WTC11 (cell line): Measurements from ENCODE around the gene CCDC68. TPM values are rescaled to one million over a fixed set of nuclear protein-coding genes. Genes with fewer than 3 reads are reported as not detected.

Experiments
- ATAC-seq: fragments of 200-7000 bp; cut with Tn5 transposase; 2 replicates; pipeline ENCODE4 v1.10.0; 2021; ENCODE audit warnings: mild to moderate bottlenecking, moderate library complexity
- CTCF ChIA-PET: fragments of 300-600 bp; sonication (Branson Sonifier 250); formaldehyde crosslinking; loops from one replicate; lab custom pipeline; 2021; ENCODE audit warnings: antibody characterized with exemption; lab: Charles Lee
- POLR2A ChIA-PET: fragments of 350-600 bp; sonication (Branson Sonifier 250); formaldehyde crosslinking; loops from one replicate; lab custom pipeline; 2021; ENCODE audit warnings: antibody characterized with exemption; lab: Charles Lee
- DNase-seq: peaks from one replicate; pipeline ENCODE4 v3.0.0; 2021; ENCODE audit warnings: low spot score
- H3K27ac Mint-ChIP-seq: 2 replicates; pipeline ENCODE4 v1.8.0; 2021; ENCODE audit warnings: mixed read lengths
- H3K27me3 Mint-ChIP-seq: 2 replicates; pipeline ENCODE4 v1.8.0; 2021; ENCODE audit warnings: low read depth, mild to moderate bottlenecking, moderate library complexity, mixed read lengths
- H3K36me3 Mint-ChIP-seq: 2 replicates; pipeline ENCODE4 v1.8.0; 2021; ENCODE audit warnings: mixed read lengths
- H3K4me1 Mint-ChIP-seq: 2 replicates; pipeline ENCODE4 v1.8.0; 2022; ENCODE audit warnings: mixed read lengths
- H3K4me3 Mint-ChIP-seq: 2 replicates; pipeline ENCODE4 v1.8.0; 2021; ENCODE audit warnings: mild to moderate bottlenecking, moderate library complexity, mixed read lengths
- H3K9me3 Mint-ChIP-seq: 2 replicates; pipeline ENCODE4 v1.8.0; 2021; ENCODE audit warnings: mixed read lengths
- AFF4 ChIP-seq: sonication (generic); formaldehyde crosslinking; IDR thresholded peaks from 2 replicates; pipeline ENCODE4 v1.8.1; 2023; ENCODE audit warnings: mild to moderate bottlenecking, missing genetic modification reagents, borderline replicate concordance
- ATF6 ChIP-seq: sonication (generic); formaldehyde crosslinking; IDR thresholded peaks from 2 replicates; pipeline ENCODE4 v1.8.1; 2023; ENCODE audit warnings: mild to moderate bottlenecking, missing genetic modification reagents
- CREM ChIP-seq: sonication (generic); formaldehyde crosslinking; IDR thresholded peaks from 2 replicates; pipeline ENCODE4 v1.8.1; 2022; ENCODE audit warnings: mild to moderate bottlenecking, missing genetic modification reagents, moderate library complexity
- E2F5 ChIP-seq: sonication (generic); formaldehyde crosslinking; IDR thresholded peaks from 2 replicates; pipeline ENCODE4 v1.8.1; 2022; ENCODE audit warnings: mild to moderate bottlenecking, moderate library complexity, missing genetic modification reagents
- ERG ChIP-seq: fragments of 250-450 bp; sonication (Bioruptor Pico); IDR thresholded peaks from 2 replicates; pipeline ENCODE4 v1.8.0; 2021; ENCODE audit warnings: mild to moderate bottlenecking
- JUN ChIP-seq: sonication (generic); formaldehyde crosslinking; IDR thresholded peaks from 2 replicates; pipeline ENCODE4 v1.8.0; 2023; ENCODE audit warnings: mild to moderate bottlenecking, missing genetic modification reagents
- NFE2L1 ChIP-seq: sonication (generic); formaldehyde crosslinking; IDR thresholded peaks from 2 replicates; pipeline ENCODE4 v1.8.1; 2023; ENCODE audit warnings: missing genetic modification reagents
- NFYB ChIP-seq: sonication (generic); formaldehyde crosslinking; conservative IDR thresholded peaks from 2 replicates; pipeline ENCODE4 v1.8.0; 2022; ENCODE audit warnings: low read depth, missing genetic modification reagents
- NR2C2 ChIP-seq: sonication (generic); formaldehyde crosslinking; IDR thresholded peaks from 2 replicates; pipeline ENCODE4 v1.8.0; 2022; ENCODE audit warnings: mild to moderate bottlenecking, missing genetic modification reagents
- OVOL2 ChIP-seq: fragments of 250-450 bp; sonication (Bioruptor Pico); IDR thresholded peaks from 2 replicates; pipeline ENCODE4 v1.9.0; 2021; ENCODE audit warnings: mild to moderate bottlenecking, borderline replicate concordance
- PRRX2 ChIP-seq: fragments of 250-450 bp; sonication (Bioruptor Pico); IDR thresholded peaks from 2 replicates; pipeline ENCODE4 v1.8.0; 2021; ENCODE audit warnings: mild to moderate bottlenecking
- RORB ChIP-seq: fragments of 250-450 bp; sonication (Bioruptor Pico); IDR thresholded peaks from 2 replicates; pipeline ENCODE4 v1.9.0; 2021; ENCODE audit warnings: mild to moderate bottlenecking
- SMAD4 ChIP-seq: sonication (generic); formaldehyde crosslinking; IDR thresholded peaks from 2 replicates; pipeline ENCODE4 v1.8.0; 2022; ENCODE audit warnings: mild to moderate bottlenecking, missing genetic modification reagents
- SP1 ChIP-seq: sonication (generic); formaldehyde crosslinking; conservative IDR thresholded peaks from 2 replicates; pipeline ENCODE4 v1.8.1; 2022; ENCODE audit warnings: missing genetic modification reagents
- ZNF121 ChIP-seq: sonication (generic); formaldehyde crosslinking; IDR thresholded peaks from 2 replicates; pipeline ENCODE4 v1.8.0; 2023; ENCODE audit warnings: missing genetic modification reagents
- ZNF425 ChIP-seq: fragments of 250-450 bp; sonication (Bioruptor Pico); conservative IDR thresholded peaks from 2 replicates; pipeline ENCODE4 v1.9.0; 2021; ENCODE audit warnings: mild to moderate bottlenecking
- total RNA-seq: library from RNA; stranded (reverse); gene quantifications from 3 replicates; pipeline ENCODE4 v1.2.3, GENCODE V29; 2021
- TF ChIP-seq, protein P1 (sequence below): sonication (generic); formaldehyde crosslinking; IDR thresholded peaks from 2 replicates; pipeline ENCODE4 v1.8.0; 2022; ENCODE audit warnings: mild to moderate bottlenecking, missing genetic modification reagents
- TF ChIP-seq, protein P2 (sequence below): fragments of 250-450 bp; sonication (Bioruptor Pico); IDR thresholded peaks from 2 replicates; pipeline ENCODE4 v2.1.2; 2022; ENCODE audit warnings: mild to moderate bottlenecking, moderate library complexity
- TF ChIP-seq, protein P3 (sequence below): fragments of 250-450 bp; sonication (Bioruptor Pico); IDR thresholded peaks from 2 replicates; pipeline ENCODE4 v1.9.0; 2021; ENCODE audit warnings: mild to moderate bottlenecking

CCDC68 gene
- total RNA-seq, 1 experiment from 2014 or later: 0.92 TPM

GRCh38 chr18:55002261-55002660 lies 43.0 kb upstream of the CCDC68 start (continued):
- TF ChIP-seq AFF4 (CRISPR knock-in tag) (no peak), NR2C2 (CRISPR knock-in tag) (no peak), ATF6 (no peak), JUN (CRISPR knock-in tag) (no peak)
- TF ChIP-seq, protein P1, sequence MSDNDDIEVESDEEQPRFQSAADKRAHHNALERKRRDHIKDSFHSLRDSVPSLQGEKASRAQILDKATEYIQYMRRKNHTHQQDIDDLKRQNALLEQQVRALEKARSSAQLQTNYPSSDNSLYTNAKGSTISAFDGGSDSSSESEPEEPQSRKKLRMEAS: no peak
- TF ChIP-seq, protein P2, sequence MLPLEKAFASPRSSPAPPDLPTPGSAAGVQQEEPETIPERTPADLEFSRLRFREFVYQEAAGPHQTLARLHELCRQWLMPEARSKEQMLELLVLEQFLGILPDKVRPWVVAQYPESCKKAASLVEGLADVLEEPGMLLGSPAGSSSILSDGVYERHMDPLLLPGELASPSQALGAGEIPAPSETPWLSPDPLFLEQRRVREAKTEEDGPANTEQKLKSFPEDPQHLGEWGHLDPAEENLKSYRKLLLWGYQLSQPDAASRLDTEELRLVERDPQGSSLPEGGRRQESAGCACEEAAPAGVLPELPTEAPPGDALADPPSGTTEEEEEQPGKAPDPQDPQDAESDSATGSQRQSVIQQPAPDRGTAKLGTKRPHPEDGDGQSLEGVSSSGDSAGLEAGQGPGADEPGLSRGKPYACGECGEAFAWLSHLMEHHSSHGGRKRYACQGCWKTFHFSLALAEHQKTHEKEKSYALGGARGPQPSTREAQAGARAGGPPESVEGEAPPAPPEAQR: no peak

GRCh38 chr18:55001394-55002024 lies 42.2 kb upstream of the CCDC68 start:
- ChIA-PET CTCF (interaction anchor here (0.6 kb wide), 1 partner anchor 385 kb away, joined by 3 read pairs; no protein-coding TSS in a partner anchor), POLR2A (no interaction called here)
- Mint-ChIP-seq H3K27ac (peak overlapping the region; percentile 89), H3K9me3 (no peaks in the 10 kb centered on the region), H3K4me3 (no peak overlapping the region), H3K27me3 (no peaks in the 10 kb centered on the region), H3K36me3 (no peaks in the 10 kb centered on the region), H3K4me1 (peaks cover 15% of the 10 kb centered on the region)
- peak; percentile 59 for ATAC-seq
- DNase-seq: no peak
- no peak for TF ChIP-seq E2F5 (CRISPR knock-in tag)
- TF ChIP-seq NFE2L1: no peak
- TF ChIP-seq, protein P1: no peak
- no peak for TF ChIP-seq ERG (CRISPR knock-in tag)
- TF ChIP-seq OVOL2 (CRISPR knock-in tag): no peak
- no peak for TF ChIP-seq SP1 (CRISPR knock-in tag)
- TF ChIP-seq, protein P3, sequence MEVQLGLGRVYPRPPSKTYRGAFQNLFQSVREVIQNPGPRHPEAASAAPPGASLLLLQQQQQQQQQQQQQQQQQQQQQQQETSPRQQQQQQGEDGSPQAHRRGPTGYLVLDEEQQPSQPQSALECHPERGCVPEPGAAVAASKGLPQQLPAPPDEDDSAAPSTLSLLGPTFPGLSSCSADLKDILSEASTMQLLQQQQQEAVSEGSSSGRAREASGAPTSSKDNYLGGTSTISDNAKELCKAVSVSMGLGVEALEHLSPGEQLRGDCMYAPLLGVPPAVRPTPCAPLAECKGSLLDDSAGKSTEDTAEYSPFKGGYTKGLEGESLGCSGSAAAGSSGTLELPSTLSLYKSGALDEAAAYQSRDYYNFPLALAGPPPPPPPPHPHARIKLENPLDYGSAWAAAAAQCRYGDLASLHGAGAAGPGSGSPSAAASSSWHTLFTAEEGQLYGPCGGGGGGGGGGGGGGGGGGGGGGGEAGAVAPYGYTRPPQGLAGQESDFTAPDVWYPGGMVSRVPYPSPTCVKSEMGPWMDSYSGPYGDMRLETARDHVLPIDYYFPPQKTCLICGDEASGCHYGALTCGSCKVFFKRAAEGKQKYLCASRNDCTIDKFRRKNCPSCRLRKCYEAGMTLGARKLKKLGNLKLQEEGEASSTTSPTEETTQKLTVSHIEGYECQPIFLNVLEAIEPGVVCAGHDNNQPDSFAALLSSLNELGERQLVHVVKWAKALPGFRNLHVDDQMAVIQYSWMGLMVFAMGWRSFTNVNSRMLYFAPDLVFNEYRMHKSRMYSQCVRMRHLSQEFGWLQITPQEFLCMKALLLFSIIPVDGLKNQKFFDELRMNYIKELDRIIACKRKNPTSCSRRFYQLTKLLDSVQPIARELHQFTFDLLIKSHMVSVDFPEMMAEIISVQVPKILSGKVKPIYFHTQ (CRISPR knock-in tag): no peak
- TF ChIP-seq SMAD4 (CRISPR knock-in tag): no peak
- no peak for TF ChIP-seq NFYB (CRISPR knock-in tag)
- no peak for TF ChIP-seq ZNF425 (CRISPR knock-in tag)
- no peak for TF ChIP-seq ZNF121 (CRISPR knock-in tag)
- no peak for TF ChIP-seq RORB (CRISPR knock-in tag)
- no peak for TF ChIP-seq PRRX2 (CRISPR knock-in tag)
- no peak for TF ChIP-seq CREM (CRISPR knock-in tag)
